AG20443 (cell line): Measurements from ENCODE around the gene KLHL18.
"Not testable (repeated sequence)": the region's sequence is repeated elsewhere in the genome, so short reads cannot be mapped to it uniquely, and the experiment has no call there.

Experiments used
- DNase-seq: peaks from one replicate; pipeline ENCODE4 v3.0.0; 2012; ENCODE audit warnings: low spot score, mixed read lengths

The KLHL18 gene

DNA sequence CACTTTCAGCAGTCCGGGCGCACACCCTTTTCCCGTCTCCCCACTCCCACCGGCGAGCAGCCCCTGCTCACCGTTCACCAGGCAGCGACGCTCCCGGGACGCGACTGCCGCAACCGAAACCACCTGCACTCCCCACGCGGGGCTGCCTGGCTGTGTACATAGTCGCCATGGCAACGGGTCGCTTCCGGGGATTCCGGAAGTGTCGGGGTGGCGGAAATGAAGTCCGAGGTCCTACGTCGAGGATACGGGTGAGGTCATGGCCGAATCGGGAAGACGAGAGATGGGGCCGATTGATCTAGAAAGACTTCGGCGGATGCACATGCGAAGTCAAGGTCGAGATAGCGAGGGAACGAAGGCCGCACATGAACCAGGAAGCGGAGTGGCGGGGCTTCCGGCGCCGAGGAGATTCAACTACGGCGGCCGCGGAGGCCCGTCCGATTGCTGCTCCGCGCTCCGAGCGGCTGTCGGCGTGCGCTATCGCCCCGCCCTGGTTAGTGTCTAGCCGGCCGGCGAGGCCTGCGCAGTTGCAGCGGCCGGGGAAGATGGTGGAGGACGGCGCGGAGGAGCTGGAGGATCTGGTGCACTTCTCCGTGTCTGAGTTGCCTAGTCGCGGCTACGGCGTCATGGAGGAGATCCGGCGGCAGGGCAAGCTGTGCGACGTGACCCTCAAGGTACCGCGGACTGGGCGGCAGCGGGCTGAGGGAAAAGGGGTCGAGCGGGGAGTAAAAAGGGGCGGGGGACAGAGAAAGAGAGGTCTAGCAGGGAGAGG lies at the start of gene KLHL18, which contains the start of gene KIF9:
Gene KLHL18, plus strand, starts transcription at position 521 of the 769 bp plus-strand sequence. Its CDS starts 22 bp downstream, at position 543.
Gene KIF9, minus strand, starts transcription at position 376 of the 769 bp plus-strand sequence. CDS start 5,425 bp downstream, outside the sequence.
- peak; percentile 96 for DNase-seq

DNA sequence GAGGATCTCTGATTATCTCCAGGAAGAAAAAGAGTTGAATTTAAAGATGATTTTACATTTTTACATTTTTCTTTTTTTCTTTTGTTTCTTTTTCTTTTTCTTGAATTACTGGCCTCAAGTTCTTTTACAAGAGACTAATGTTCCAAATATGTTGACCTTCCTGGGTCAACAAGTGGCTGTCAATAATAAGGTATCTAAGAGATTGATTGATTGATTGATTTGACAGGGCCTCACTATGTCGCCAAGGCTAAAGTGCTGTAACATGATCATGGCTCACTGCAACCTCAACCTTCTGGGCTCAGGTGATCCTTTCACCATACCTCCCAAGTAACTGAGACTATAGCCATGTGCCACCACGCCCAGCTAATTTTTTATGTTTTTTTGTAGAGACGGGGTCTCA lies 44.7 kb upstream of the KLHL18 start:
- no peak for DNase-seq

DNA sequence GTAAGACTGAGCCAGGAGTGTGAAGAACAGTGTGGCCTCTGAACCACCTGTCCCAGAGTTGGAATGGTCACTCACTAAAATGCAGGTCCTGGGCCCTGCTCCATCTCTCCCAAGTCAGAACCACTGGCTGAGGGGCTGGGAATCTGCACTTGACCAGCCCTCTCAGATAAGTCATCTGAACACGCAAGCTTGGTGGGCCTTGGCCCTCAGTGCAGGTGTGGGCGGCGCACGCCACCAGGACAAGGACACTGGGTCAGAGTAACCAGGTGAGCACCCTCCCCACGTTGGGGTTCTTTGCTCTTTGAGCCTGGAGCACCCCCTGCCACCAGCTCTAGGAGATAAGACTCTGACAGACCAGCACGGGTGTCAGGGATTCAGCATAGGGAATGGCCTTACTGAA lies 42.8 kb upstream of the KLHL18 start:
- DNase-seq = no peak

DNA sequence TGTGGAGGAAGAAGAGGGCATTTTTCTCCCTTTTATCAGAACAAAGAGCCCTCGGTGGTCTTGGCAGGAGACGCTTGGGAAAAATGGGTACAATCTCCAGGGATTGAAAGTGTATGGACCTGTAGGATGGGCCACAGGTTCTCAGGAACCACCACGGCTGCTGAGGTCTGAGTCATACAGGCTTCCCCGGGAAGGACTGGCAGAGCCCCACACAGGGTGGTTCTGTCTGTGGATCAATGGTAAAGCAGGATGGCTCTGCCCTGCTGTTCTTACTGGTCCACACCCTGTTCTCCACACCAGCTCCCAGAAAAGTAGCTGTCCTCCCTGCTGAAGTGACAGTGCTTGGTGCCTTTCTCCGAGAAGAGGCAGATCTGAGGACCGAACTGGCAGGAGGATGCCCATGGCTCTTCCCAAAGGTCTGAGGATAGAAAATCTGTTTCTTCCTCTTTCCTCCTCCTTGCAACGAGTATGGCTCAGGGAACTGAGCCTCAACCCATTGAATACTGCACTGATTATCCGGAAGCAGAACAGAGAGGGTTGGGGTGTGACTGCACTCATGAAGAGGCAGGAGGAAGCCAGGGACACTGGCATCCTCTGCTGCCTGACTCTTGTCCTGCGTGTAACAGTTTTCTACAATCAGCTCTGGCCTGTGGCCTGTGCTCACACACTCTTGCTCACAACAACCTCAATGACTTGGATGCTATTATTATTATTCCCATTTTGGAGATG lies 39.2 kb upstream of the KLHL18 start:
- DNase-seq = no peak

DNA sequence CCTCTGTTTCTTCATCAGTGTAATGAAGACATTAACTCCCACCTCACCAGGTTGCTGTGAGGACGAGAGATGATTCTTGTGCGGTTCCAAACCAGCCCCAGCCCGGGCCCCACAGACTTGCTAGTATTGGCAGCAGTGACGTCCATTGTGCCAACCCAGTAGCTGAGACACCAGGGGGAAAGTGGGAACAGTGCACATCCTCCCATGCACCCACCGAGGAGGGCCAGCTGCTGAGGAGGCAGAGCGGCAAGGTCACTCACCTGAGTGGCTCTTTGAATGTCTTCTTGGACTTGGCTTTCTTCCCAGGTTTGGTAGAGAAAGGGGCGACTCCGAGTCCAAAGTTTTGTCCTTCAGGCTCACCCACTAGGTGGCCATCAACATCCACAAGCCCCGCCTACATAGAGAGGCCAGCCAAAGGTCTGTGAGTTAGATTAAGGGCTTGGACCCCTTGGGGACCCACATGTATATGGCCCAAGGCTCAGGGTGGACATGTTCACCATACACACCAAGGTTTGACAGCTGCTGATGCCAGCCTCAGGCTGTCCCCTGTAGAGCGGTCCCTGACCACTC lies 38.1 kb upstream of the KLHL18 start:
- no peak for DNase-seq

DNA sequence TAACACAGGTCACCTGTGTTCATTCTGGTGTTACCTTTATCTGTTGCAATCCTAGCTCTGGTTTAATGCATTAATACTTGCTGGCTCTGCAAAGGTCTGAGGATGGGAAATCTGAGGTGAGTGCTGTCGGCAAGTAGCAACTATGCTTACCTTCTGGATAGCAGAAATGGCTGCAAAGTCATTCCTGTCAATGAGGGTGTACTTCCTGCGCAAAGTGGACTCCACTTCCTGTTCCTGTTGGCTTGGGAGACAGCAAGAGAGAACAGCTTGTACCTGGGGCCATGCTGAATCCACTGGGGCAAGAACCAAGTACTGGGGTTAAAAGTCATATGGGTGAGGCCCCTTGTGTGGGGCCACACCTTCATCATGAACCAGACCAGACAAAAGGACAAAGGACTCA lies 37.5 kb upstream of the KLHL18 start:
- DNase-seq = no peak

DNA sequence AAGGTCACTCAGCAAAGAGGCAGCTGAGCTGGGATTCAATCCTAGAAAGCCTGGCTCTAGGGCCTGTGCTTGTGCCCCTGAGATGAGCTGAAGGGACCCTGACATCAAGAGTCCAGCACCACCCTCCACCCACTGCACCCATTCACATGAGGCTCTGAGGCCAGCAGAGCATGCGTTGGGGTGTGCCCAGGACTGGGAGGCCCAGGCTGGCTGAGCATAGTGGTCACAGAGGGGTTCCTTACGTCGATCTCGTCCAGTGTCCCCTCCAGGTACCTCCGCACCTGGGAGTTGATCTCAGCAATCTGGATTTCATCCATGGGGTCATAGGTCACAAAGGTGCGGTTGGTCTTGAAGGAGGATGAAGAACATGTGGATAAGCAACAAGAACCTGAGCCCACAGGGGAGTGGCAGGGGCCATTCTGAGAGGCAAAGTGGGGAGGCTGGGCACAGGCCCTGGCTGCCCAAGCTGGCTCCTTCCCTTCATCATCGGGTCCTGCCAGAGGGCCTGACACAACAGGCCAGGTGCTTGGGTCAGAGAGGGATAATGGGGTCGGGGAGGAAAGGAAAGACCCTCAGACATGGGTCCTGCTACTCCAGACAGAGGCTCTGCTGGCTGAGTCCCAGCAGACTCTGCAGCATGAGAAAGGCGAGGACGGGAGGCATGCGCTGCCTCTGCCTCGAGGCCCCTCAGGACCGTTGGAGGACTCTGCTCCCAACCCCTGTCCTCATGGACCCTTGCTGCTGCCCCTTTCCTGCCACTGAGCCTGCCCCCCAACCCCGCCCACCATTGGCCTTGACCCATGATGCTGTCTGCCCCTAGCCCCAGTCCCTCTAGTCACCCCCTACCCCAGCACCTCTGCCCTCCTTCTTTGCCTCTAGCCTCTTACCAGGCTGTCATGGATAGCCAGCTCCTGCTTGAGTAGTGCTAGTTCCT lies 35.3 kb upstream of the KLHL18 start:
- DNase-seq = no peak

DNA sequence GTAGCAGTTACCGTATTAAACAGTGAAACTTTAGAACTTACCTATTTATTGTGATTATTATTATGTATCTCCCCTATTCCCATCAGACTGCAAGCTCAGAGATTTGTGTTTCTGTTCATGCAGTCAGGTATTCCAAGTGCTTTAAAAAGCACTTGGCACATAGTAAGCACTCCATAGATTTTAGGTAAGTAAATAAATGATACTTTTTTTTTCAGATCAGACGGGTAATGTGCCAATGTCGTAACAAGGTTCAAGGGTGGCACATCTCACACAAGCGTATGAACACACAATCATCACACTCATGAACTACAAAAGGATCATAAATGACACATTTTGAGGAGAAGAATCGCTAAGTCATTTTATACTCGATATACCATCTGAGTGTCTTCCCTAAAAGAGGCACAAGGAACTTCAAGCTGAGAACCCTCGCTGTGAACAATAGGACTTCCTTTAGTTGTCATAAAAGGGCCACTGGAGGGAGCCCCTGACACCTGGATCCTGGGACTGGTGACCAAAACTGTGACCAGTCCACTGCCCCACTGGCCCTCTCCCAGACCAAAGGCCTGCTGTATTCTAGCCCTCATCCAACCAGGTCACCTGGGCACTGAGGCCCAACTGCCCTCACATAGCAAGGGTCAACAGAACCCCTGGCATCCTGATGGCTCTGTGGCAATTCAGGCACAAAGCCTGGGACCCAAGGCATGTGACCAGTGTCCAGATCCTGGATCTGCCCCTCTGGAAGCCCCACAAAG lies 32.3 kb upstream of the KLHL18 start:
- DNase-seq = peak; percentile 70

DNA sequence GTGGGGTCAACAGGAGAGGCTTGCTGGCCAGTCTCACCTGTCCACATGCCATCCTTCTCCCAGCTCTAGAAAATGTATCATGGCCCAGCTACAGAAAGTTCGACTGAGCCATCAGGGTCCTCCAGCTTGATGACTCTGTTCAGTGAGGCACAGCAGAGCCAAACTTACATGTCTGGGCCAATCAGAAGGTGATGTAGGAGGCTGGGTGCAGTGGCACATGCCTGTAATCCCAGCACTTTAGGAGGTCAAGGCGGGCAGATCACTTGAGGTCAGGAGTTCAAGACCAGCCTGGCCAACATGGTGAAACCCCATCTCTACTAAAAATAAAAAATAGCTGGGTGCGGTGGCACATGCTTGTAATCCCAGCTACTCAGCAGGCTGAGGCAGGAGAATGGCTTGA lies 31.7 kb upstream of the KLHL18 start:
- not testable (repeated sequence) for DNase-seq

DNA sequence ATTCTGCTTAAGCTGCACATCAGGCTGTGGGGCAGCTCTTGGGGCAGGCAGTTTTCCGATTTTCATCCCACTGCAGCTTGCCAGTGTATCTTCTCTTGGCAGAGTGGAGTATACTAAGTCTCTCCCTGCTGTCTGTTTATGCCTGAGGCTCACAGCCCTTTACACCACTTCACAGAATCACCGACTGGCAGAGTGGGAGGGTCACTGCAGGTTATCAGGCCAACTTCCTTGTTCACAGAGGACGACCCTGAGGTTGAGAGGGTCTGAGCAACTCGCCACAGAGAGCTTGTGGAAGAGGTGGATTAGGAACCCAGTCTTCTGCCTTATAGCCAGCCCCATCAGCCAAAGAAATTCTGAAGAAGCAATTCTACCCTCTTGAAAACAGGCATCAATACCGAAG lies 31.1 kb upstream of the KLHL18 start:
- no peak for DNase-seq

DNA sequence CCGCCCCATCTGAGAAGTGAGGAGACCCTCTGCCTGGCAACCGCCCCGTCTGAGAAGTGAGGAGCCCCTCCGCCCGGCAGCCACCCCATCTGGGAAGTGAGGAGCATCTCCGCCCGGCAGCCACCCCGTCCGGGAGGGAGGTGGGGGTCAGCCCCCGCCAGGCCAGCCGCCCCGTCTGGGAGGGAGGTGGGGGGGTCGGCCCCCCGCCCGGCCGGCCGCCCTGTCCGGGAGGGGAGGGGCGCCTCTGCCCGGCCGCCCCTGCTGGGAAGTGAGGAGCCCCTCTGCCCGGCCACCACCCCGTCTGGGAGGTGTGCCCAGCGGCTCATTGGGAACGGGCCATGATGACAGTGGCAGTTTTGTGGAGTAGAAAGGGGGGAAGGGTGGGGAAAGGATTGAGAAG lies 26.4 kb upstream of the KLHL18 start:
- DNase-seq = not testable (repeated sequence)

DNA sequence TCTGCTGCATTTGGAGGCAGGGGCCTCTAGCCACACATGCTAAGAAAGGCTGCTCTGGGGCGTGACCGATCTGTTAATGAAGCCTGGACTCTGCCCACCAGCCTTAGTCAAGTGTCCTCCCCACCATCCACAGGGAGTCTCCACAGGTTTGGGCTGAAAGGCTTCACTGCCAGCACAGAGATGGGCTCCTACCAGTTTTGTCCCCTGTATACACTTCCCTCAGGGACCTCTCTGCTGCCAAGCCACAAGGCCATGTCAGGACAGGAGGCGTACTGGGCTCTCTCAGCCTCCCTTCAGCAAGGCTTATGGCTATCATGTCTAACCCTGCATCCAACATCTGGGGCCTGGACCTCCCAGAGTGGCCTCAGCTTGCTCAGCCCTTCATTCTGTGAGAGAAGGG lies 23.6 kb upstream of the KLHL18 start:
- DNase-seq = no peak

DNA sequence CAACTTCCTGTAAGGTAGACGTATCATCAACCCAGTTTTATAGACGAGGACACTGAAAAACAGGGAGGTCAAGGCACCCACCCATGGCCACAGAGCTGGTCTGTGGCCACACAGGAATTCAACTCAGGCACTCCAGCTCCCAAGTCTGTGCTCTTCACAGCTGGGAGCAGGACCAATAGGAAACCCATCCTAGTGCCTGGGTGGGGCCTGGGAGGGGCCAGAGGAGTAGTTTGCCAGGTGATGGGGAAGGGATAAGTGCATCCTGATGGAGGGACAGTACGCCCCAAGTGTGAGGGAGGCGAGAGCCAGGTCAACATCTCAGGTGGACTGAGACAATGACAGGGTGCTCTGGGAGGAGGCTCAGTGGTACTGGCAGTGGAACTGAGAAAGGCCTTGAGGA lies 22.1 kb upstream of the KLHL18 start:
- no peak for DNase-seq

DNA sequence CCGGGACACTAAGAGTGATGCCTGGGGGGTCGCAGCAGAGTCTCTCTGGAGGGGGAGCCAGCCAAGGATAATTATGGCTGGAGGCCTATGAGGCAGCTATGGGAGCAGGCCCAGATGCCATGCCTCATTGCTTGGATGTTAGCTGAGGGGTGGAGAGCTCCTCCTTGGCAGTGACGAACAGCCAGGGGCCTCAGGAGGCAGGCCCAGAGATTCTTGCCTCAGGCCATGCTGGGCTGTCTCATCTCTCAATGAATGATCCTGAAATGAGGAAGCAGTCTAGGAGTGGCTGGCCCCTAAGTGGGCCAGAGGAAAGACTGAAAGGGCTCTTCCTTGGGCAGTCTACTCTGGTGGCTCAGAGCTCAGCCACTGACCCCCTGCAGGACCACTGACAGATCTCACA lies 21.4 kb upstream of the KLHL18 start:
- DNase-seq = peak; percentile 83

DNA sequence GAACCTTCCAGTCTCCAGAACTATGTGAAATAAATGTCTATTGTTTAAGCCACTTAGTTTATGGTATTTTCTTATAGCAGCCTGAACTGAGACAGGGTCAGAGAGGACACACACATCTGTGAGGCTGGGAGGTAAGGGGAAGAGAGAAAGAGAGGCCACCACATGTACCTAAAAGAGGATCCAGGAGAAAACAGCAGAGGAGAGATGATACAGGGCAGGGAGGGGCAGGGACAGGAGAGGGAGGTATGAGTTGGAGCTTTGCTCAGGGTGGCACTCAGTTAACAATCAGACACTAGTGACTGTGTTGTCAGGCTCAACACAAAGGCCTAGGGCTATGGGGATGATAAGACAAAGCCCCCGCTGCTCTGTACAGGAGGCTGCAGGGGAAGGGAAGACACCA lies 17.7 kb upstream of the KLHL18 start:
- no peak for DNase-seq

DNA sequence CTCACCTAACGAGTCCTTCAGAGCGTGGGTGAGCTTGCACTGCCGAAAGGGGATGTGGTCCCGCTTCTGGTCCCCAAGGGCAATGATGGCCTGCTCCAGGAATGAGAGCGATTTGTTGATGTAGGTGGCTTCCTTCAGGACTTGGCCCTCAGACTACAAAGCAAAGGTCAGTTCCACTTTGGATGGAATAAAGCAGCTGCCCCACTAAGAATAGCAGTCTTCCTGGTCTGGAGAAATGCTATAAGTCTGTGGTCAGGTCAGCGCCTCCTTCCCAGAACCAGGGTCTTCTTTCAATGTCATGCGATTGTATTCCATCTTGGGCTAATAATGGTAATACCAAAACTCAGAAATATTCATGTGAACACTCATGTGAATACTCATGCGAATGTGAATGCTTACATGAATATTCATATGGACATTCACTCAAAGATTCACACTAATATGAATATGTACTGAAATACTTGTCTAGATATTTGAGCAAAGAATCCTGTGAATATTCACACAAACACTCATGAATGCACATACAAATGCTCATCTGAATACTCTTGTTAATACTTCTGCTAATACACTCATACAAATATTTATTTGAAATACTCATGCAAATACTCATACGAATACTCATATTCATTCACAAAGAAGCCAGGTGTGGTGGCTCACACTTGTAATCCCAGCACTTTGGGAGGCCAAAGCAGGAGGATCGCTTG lies 16.9 kb upstream of the KLHL18 start:
- no peak for DNase-seq

DNA sequence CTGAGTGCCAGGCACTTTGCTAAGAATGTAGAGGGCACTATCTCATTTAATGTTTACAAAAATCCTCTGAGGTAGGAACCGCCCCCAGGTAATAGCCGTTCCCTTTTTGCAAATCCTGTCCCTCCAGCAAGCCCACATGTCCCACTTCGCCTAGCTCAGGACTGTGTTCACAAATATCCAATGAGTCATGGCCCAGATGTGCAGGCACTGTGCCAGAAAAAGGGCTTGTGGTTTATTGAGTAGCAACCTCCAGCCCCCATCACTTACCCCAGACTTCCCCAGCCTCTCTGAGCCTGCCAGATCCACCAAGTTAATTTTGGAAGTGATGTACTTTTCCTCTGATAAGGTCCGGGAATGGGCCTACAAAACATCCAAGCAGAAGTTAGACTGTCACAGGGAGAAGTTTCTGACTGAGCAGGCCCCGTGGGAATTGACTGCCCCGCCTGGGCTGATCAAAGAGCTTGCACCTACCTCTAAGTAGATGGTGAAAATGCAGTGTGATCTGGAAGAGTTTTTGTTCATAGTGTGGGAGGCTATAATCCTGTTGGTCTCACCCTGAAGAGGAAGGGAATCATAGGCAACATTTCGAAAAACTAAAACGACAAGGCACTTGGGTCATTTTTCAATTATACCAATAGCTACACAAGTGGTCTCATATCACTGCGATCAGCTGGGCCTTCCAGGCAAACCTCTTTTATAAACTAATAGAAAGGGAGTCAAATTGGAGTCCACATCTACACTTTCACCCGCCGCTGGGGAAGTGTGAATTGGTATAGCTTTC lies 15.8 kb upstream of the KLHL18 start:
- peak; percentile 87 for DNase-seq

DNA sequence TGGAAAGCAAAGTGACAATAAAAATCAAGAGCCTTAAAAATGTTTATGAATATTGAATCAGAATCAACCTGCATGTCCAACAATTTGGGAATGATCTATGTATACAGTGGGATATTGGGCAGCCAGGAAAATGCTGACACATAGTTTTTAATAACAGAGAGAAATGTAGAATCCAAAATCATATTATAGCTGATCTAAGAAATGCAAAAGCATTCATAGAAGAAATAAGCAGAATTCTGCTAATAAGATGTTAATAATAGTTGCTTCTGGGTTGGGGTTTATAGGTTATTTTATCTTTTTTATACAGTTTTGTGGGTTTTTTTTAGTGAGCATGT lies 15.3 kb upstream of the KLHL18 start:
- DNase-seq = no peak

DNA sequence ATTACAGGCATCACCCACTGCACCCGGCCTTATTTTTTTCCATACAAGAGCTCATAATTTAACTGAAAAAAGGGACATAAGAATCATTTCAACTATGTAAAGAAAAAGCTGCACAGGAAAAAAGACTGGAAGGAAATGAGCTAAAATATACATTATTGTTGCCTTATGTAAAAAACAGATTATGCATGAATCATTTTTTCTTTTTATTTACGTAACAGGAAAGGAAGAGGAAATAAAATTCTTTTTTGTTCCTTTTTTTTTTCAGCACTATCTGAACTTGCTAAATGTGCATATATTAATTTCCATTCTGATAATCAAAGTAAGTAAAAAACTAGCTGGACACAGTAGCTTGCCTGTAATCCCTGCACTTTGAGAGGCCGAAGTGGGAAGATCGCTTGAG lies 12.2 kb upstream of the KLHL18 start:
- DNase-seq = no peak

DNA sequence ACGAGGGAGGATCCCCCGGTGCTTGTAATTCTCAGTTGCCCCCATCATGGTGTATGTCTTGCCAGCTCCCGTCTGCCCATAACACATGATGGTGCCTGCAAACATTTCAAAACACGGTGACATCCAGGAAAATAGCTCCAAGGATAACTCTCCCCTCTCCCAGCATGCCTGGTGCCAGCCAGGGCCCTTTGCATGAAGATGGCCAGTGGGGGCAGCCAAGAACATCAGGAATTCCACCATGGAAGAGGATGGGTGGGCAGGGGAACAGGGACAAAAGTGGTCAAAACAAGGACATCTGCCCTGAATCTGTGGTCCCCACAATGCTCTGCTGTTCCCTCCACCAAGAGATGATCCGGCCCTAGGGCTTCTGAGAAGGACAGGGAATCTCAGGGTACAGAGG lies 9.2 kb upstream of the KLHL18 start:
- DNase-seq = no peak
